Measurements from ENCODE around the gene KLF14.
"Not testable (repeated sequence)": the region's sequence is repeated elsewhere in the genome, so short reads cannot be mapped to it uniquely, and the experiment has no call there.

KLF14 gene

DNA sequence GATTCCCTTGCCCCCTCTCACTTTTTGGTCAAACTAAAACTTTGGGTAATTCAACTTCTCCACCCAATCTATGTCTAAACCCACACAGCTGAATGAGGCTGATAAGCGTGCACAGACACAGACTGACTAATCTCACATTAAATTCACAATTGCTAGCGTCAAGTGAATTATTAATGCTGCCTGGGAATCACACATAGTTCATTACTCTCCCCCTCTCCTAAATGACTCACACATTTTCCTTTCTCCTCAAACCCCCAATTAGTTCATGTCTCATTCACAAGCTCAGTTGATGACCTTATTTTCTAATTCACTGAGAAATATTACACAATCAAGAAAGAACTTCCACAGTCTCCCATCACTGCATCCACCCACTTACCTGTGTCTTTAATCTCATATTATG lies 14.5 kb downstream of the KLF14 start:
- DNase-seq (ENCODE audit: low read depth) = no peak

GRCh38 chr7:130712416-130712815 lies 21.6 kb downstream of the KLF14 start:
- DNase-seq (ENCODE audit: low read depth) = no peak

DNA sequence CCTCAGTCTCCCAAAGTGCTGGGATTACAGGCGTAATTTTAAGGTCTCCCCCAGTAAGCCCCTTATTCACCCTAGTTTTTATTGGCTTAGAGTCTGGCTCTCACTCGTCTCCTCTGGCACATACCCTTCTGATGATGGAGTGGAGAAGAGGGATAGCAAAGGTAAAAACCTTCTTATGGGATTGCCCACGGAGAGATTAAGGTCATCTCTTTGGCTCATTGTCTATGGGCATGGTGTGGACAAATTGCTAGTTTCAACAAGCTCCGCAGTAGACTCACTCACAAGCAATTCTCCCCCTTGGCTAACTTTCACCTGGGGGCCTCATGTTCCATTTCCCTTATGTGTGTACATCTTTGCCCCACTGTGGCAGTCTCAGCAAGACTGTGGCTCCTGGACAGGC lies 25.2 kb downstream of the KLF14 start:
- DNase-seq (ENCODE audit: low read depth) = no peak

DNA sequence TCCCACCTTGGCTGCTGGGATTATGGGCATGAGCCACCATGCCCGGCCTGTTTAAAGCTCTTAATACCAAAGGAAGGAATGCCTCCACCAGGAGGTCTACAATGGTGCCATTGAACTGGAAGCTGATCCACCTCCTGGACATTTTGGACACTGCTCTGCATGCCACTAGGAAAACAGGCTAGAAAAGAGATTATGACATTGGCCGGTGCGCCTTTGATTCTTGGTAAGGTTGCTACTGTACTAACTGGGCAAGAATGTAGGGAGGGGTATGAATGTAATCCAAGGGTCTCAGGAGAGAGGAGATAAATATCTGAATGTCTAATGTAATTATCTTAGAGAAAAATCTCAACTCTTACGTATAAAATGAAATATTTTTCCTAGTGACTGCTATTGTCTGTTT lies 26.0 kb downstream of the KLF14 start:
- DNase-seq (ENCODE audit: low read depth) = no peak

- DNase-seq (ENCODE audit: low read depth) = no peak
Observed at GRCh38 chr7:130703851-130704250, 30.2 kb downstream of the KLF14 start.

GRCh38 chr7:130701650-130702049 lies 32.4 kb downstream of the KLF14 start:
- no peak for DNase-seq (ENCODE audit: low read depth)

GRCh38 chr7:130700760-130701159 lies 33.2 kb downstream of the KLF14 start:
- no peak for DNase-seq (ENCODE audit: low read depth)

DNA sequence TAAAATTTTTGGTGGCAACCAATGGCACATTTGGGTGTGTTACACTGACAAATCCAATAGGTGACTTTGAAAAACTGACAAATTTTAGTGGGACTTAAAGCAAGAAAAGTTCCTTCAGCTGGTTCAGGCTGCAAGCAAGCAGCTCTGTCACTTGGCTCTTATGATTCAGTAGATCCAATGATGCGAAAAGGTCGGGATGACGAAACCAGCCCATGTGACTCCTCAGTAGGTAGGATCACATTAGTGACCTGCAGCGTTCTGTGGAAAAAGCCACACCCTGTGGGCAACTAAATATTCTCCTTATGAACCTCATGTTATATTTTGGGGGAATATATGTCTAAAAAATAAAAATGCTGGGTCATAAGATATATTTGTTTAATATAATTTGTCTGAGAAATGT lies 34.3 kb downstream of the KLF14 start:
- DNase-seq (ENCODE audit: low read depth) = no peak

GRCh38 chr7:130697820-130698219 lies 36.2 kb downstream of the KLF14 start:
- no peak for DNase-seq (ENCODE audit: low read depth)

- no peak for DNase-seq (ENCODE audit: low read depth)
Observed at GRCh38 chr7:130695840-130696239, 38.2 kb downstream of the KLF14 start.

DNA sequence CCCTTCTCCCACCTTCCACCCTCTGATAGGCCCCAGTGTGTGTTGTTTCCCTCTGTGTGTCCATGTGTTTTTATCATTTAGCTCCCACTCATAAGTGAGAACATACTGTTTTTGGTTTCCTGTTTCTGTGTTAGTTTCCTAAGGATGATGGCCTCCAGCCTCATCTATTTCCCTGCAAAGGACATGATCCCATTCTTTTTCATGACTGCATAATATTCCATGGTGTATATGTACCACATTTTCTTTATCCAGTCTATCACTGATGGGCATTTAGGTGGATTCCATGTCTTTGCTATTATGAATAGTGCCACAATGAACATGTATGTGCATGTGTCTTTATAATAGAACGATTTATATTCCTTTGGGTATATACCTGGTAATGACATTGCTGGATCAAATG lies 41.6 kb downstream of the KLF14 start:
- not testable (repeated sequence) for DNase-seq (ENCODE audit: low read depth)

DNA sequence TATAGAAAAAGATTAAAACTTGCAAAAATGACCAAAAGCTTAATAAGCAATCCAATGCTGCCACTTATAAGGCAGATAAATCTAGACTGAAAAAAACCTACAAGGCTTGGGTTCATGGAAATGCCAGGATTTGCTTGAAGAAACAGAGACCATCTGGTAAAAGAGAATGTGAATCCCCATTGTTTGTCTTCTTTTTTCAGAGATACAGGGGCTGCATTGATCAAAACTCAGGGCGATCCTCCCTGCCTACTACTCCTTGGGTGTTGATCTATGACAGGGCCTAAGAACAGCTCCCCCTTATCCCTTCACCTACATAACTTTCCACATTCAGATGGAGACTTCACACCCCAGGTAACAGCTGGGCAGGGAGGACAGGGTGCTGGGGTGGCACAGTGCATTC lies 44.3 kb downstream of the KLF14 start:
- DNase-seq (ENCODE audit: low read depth) = no peak

GRCh38 chr7:130683026-130683425 lies 51.0 kb downstream of the KLF14 start:
- DNase-seq (ENCODE audit: low read depth) = no peak

Measured in activated T-helper 9 cell treated with anti-CD3 and anti-CD28 coated beads, Interleukin-2, amount 50 U/mL, for 16 hours (primary cell).